B cell (primary cell): ENCODE measurements around the gene NKD2. TPM values are rescaled to one million over a fixed set of nuclear protein-coding genes. Genes with fewer than 3 reads are reported as not detected.

Experiments used
- ATAC-seq: fragments of 200-7000 bp; cut with Tn5 transposase; one replicate; pipeline ENCODE4 v1.10.0; 2021; ENCODE audit warnings: low read depth, mild to moderate bottlenecking, moderate number of reproducible peaks, moderate library complexity
- CTCF ChIA-PET: fragments of 350-600 bp; sonication (Branson Sonifier 250); formaldehyde crosslinking; loops from one replicate; lab custom pipeline; 2021; ENCODE audit warnings: antibody characterized with exemption, inconsistent platforms; lab: Charles Lee
- POLR2A ChIA-PET: fragments of 350-600 bp; sonication (Branson Sonifier 250); formaldehyde crosslinking; loops from one replicate; lab custom pipeline; 2021; ENCODE audit warnings: antibody characterized with exemption; lab: Charles Lee
- DNase-seq: peaks from one replicate; pipeline ENCODE4 v3.0.0; 2013
- H2AFZ ChIP-seq: 2 replicates; pipeline ENCODE4 v1.6.1; 2012; ENCODE audit warnings: mild to moderate bottlenecking, low read depth, low read length; ENCODE audit not compliant: insufficient read depth, poor library complexity, severe bottlenecking
- H3K27ac ChIP-seq, 2 donors: 1 replicate in 1 of 2; 2 replicates in 1 of 2; pipeline ENCODE4 v1.5.1; 2012 to 2013; ENCODE audit warnings: low read length in 2 of 2, mild to moderate bottlenecking in 2 of 2, moderate library complexity in 1 of 2
- H3K27me3 ChIP-seq, 4 experiments: fragments of 200-600 bp in 1 of 4; sonication (generic) in 1 of 4; replicated peaks in 1 of 4; 1 replicate in 2 of 4; 2 replicates in 2 of 4; pipeline versions ENCODE4 v1.6.1 to v1.7.0; 2013 to 2016; ENCODE audit warnings: low read length in 3 of 4, mild to moderate bottlenecking in 2 of 4, mixed read lengths in 1 of 4, moderate library complexity in 1 of 4; ENCODE audit not compliant: insufficient read depth in 4 of 4, control insufficient read depth in 3 of 4; ENCODE audit errors: control extremely low read depth in 1 of 4
- H3K36me3 ChIP-seq, 2 experiments: replicated peaks in 1 of 2; 1 replicate in 1 of 2; 2 replicates in 1 of 2; pipeline versions ENCODE4 v1.6.1 to v1.7.1; 2013; ENCODE audit warnings: low read length in 1 of 2; ENCODE audit not compliant: insufficient read depth in 2 of 2, control insufficient read depth in 1 of 2; ENCODE audit errors: control extremely low read depth in 1 of 2, extremely low read depth in 1 of 2
- H3K4me1 ChIP-seq, 2 donors: fragments of 200-600 bp in 1 of 2; sonication (generic) in 1 of 2; 1 replicate in 1 of 2; 2 replicates in 1 of 2; pipeline versions ENCODE4 v1.5.1 to v1.6.1; 2013 to 2017; ENCODE audit warnings: low read length in 2 of 2; ENCODE audit not compliant: control insufficient read depth in 2 of 2, insufficient read depth in 2 of 2
- H3K4me2 ChIP-seq: replicated peaks from 2 replicates; pipeline ENCODE3; 2012; ENCODE audit warnings: mild to moderate bottlenecking, low read depth, low read length; ENCODE audit not compliant: poor library complexity, severe bottlenecking
- H3K4me3 ChIP-seq, 5 experiments: fragments of 200-600 bp in 1 of 5; sonication (generic) in 1 of 5; 1 replicate in 3 of 5; 2 replicates in 2 of 5; pipeline versions ENCODE4 v1.5.1 to v1.7.0; 2011 to 2016; ENCODE audit warnings: low read length in 4 of 5, mild to moderate bottlenecking in 4 of 5, low read depth in 2 of 5, control low read depth in 1 of 5, moderate library complexity in 1 of 5; ENCODE audit not compliant: insufficient read depth in 1 of 5; ENCODE audit errors: control extremely low read depth in 1 of 5, extremely low read depth in 1 of 5
- H3K79me2 ChIP-seq: fragments of 200-600 bp; sonication (generic); one replicate; pipeline ENCODE4 v1.6.0; 2016; ENCODE audit warnings: low read length; ENCODE audit not compliant: control insufficient read depth, insufficient read depth
- H3K9ac ChIP-seq: fragments of 200-600 bp; sonication (generic); 2 replicates; pipeline ENCODE4 v1.6.1; 2017; ENCODE audit warnings: mild to moderate bottlenecking, low read length, moderate library complexity
- H3K9me3 ChIP-seq, 3 donors: one replicate each; pipeline versions ENCODE4 v1.6.1 to v1.7.1; 2013; ENCODE audit warnings: low read length in 2 of 3; ENCODE audit not compliant: control insufficient read depth in 2 of 3, insufficient read depth in 1 of 3; ENCODE audit errors: control extremely low read depth in 1 of 3
- H4K20me1 ChIP-seq: 2 replicates; pipeline ENCODE4 v1.6.0; 2012; ENCODE audit warnings: mild to moderate bottlenecking, low read length; ENCODE audit not compliant: insufficient read depth, control insufficient read depth, poor library complexity, severe bottlenecking
- H3K27ac Mint-ChIP-seq: one replicate; pipeline ENCODE4 v1.8.0; 2021; ENCODE audit warnings: mixed read lengths
- H3K27me3 Mint-ChIP-seq: one replicate; pipeline ENCODE4 v1.8.0; 2021; ENCODE audit warnings: mixed read lengths
- H3K4me1 Mint-ChIP-seq: one replicate; pipeline ENCODE4 v1.8.0; 2021; ENCODE audit warnings: mixed read lengths
- H3K4me3 Mint-ChIP-seq: one replicate; pipeline ENCODE4 v1.8.0; 2021; ENCODE audit warnings: mixed read lengths
- H3K9me3 Mint-ChIP-seq: one replicate; pipeline ENCODE4 v1.8.0; 2022; ENCODE audit warnings: mixed read lengths; ENCODE audit not compliant: insufficient read depth
- CTCF ChIP-seq: fragments of 200-600 bp; IDR thresholded peaks from one replicate; pipeline ENCODE4 v1.8.0; 2022; ENCODE audit warnings: antibody characterized with exemption, mild to moderate bottlenecking
- EZH2 ChIP-seq: IDR thresholded peaks from 2 replicates; pipeline ENCODE4 v1.6.1; 2012; ENCODE audit warnings: borderline replicate concordance, low read depth, mild to moderate bottlenecking, moderate library complexity, low read length; ENCODE audit not compliant: insufficient read depth, poor library complexity, severe bottlenecking
- WGBS: methylation state at CpG from one replicate; pipeline ENCODE4 v1.1.5; 2013; ENCODE audit warnings: missing lambda C conversion rate; ENCODE audit not compliant: insufficient coverage; 5-methylcytosine and 5-hydroxymethylcytosine counted together
- intact Hi-C: fragments of 100-400 bp; cut with micrococcal nuclease; formaldehyde crosslinking; loops from one replicate; pipeline ENCODE4 v1.10.0; 2022
- polyA plus RNA-seq: library from polyadenylated mRNA; depleted of rRNA; stranded (reverse); fragments of >200 nt; gene quantifications from 2 replicates; pipeline ENCODE4 v1.2.3, GENCODE V29; 2012
- total RNA-seq, 2 donors: library from RNA; stranded (reverse); fragments of 120-200 nt in 1 of 2; gene quantifications; 1 replicate in 1 of 2; 2 replicates in 1 of 2; pipeline versions ENCODE4 v1.2.3 to v1.2.4, GENCODE V29; 2013 to 2022

The NKD2 gene
- total and polyA plus RNA-seq, 2 donors (not counting 1 experiment from before 2014, with no cell fraction given): 0.12 to 0.34 TPM

DNA sequence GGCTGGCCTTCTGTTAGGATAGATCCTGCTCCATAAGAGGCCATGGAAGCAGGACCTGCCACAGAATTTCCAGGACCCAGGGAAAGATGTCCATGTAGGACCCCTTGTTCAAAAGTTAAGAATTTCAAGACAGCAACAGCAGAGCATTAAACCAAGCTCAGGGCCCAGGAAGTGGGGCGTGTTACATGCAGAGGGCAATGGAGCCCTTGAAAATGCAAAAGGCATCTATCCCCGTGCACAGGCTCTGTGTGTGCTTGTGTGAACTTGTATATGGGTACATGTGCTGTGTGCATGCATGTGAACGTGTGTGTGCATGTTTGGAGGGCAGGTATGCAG is 14.4 kb upstream of the NKD2 start:
- no peak for TF ChIP-seq EZH2
- no peak for TF ChIP-seq CTCF
- Mint-ChIP-seq H3K9me3 (no peaks in the 10 kb centered on the region), H3K4me1 (peaks cover 10% of the 10 kb centered on the region), H3K27me3 (peaks cover 19% of the 10 kb centered on the region), H3K4me3 (no peak overlapping the region), H3K27ac (no peak overlapping the region)
- Histone ChIP-seq H3K27me3 (peaks cover 0 to 28% (median 0%) of the 10 kb centered on the region in 4 experiments), H3K36me3 (no peaks in the 10 kb centered on the region), H3K4me1 (peaks cover 12 to 14% of the 10 kb centered on the region in 2 donors), H3K27ac (no peak overlapping the region), H3K9ac (no peak overlapping the region), H3K4me2 (no peak overlapping the region), H3K79me2 (no peaks in the 10 kb centered on the region), H3K4me3 (no peak overlapping the region), H2AFZ (no peak overlapping the region), H4K20me1 (no peaks in the 10 kb centered on the region), H3K9me3 (peaks cover 0 to 11% (median 0%) of the 10 kb centered on the region in 3 donors)
- intact Hi-C loops: no loop called here
- no peak for ATAC-seq
- ChIA-PET CTCF (no interaction called here), POLR2A (no interaction called here)
- DNase-seq: no peak
- WGBS: 87% methylated on average over 2 of the region's 3 CpGs

DNA sequence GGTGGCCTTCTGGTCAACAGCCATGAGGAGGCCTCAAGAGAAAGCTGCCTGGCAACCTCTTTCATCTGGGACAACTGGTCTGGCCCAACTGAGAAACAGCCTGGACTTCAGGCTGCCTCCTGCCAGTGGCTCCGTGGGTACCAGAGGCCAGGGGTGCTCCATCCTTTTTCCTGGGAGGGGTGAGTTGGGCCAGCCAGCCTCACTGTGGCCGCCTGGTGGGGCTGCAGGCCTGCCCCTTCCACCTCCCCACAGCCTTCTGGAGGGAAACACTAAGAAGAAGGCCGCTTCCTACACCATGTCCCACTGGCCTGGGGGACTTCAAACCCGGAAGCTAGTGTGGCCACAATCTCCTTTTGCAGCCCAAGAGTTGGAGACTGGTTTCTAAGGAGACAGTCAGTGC is 13.8 kb upstream of the NKD2 start:
- POLR2A ChIA-PET: no interaction called here
- intact Hi-C loops: no loop called here

More for the DNA sequence above, 13.8 kb upstream of the NKD2 start:
- peaks cover 0 to 24% (median 0%) of the 10 kb centered on the region in 4 experiments for H3K27me3 ChIP-seq
- peaks cover 17% of the 10 kb centered on the region for H3K27me3 Mint-ChIP-seq
- H3K4me3 ChIP-seq: no peak overlapping the region
- DNase-seq (no peak), ATAC-seq (no peak)
- H3K4me2 ChIP-seq: no peak overlapping the region
- CTCF ChIA-PET: interaction anchor here (0.8 kb wide), 1 partner anchor 9 kb away, joined by 3 read pairs; no protein-coding TSS in a partner anchor
- H3K4me1 Mint-ChIP-seq: peaks cover 8% of the 10 kb centered on the region
- H3K9me3 ChIP-seq: peaks cover 0 to 11% (median 0%) of the 10 kb centered on the region in 3 donors
- H3K9ac ChIP-seq: no peak overlapping the region
- H3K27ac Mint-ChIP-seq: no peak overlapping the region
- no peaks in the 10 kb centered on the region for H3K36me3 ChIP-seq
- H4K20me1 ChIP-seq: no peaks in the 10 kb centered on the region
- TF ChIP-seq EZH2 (no peak), CTCF (no peak)
- H3K79me2 ChIP-seq: no peaks in the 10 kb centered on the region
- no peak overlapping the region for H3K4me3 Mint-ChIP-seq
- H2AFZ ChIP-seq: no peak overlapping the region
- no peaks in the 10 kb centered on the region for H3K9me3 Mint-ChIP-seq
- H3K4me1 ChIP-seq: peaks cover 9 to 11% of the 10 kb centered on the region in 2 donors
- WGBS: 81% methylated on average over 3 of the region's 4 CpGs
- H3K27ac ChIP-seq: no peak overlapping the region
